Measurements from ENCODE around the gene PTPRU. TPM values are rescaled to one million over a fixed set of nuclear protein-coding genes. Genes with fewer than 3 reads are reported as not detected.

Gene PTPRU
- total and polyA plus RNA-seq, 7 donors = 14.5 to 51.4 (median 25.6) TPM

DNA sequence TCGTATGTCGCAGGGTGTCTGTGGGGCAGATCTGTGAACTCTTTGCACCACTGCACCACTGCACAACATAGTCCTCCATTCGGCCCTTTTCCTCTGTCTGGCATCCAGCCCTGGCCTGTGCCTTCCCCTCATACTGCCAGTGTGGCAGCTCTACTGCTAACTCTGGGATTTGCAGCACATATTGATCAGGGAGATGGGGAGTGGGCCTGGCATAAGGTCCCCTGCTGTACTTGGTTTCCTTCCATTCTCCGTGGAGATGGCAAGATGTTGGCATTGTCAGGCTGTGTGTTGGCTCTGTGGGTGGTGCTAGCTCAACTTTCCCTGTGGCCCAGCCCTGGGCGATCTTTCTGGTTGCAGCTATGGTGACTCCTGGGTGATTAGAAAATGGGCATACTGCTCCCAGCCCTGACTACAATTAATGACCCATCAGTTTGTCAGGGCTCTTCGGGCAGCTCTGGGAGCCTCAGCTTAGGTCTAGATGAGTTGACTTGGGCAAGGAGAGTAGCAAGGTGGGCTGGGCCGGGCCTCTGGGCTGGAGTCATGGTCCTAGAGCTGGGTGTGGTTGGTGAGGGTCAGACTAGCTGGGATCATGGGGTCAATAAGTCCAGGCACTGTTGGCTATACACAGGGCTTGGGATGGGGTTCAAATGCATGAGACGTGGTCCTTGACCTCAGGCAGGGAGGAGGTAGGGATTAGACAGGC lies 11.4 kb downstream of the PTPRU start:
- H3K9me3 ChIP-seq = no peaks in the 10 kb centered on the region
- intact Hi-C loops (cut with DNase I) = no loop called here
- 82 to 90% (median 84%) methylated on average over 8 of the region's 8 CpGs for WGBS, 3 donors

DNA sequence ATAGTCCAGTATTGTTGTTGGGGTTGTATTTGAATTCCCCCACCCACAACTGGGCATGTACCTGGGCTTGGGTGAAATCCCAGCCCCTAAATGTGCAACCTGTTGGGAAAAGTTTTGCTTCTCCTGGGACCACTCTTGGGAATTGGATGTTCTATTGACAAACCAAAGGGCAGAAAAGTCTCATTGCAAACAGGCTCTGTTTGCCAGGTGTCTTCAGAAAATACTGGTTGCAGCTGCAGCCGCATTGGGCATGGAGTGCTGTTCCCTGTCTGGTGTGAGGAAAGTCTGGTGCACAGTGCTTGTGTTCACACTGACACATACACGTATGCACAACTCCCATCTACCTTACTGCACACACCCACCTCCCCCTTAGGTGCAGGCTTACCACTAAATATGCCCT lies 12.1 kb downstream of the PTPRU start:
- H3K4me1 ChIP-seq = peaks cover 6% of the 10 kb centered on the region
- TF ChIP-seq CTCF (IDR thresholded peaks at IDR 0.05) = no peak
- intact Hi-C loops (cut with DNase I) = no loop called here
- no peak overlapping the region for H3K4me3 ChIP-seq
- WGBS, 3 donors = 85 to 93% (median 90%) methylated on average over 2 of the region's 2 CpGs
- DNase-seq (no peak), ATAC-seq (no peak)
- H3K36me3 ChIP-seq (ENCODE audit: insufficient read depth in 1 of 2, low read depth in 1 of 2) = no peaks in the 10 kb centered on the region
- no peaks in the 10 kb centered on the region for H3K9me3 ChIP-seq
- H3K27me3 ChIP-seq (ENCODE audit: insufficient read depth in 3 of 3, low read length in 2 of 3) = no peaks in the 10 kb centered on the region
- H3K27ac ChIP-seq = no peak overlapping the region

More for the DNA sequence above, 11.4 kb downstream of the PTPRU start:
- Histone ChIP-seq H3K4me3 (no peak overlapping the region), H3K27me3 (ENCODE audit: insufficient read depth in 3 of 3, low read length in 2 of 3) (no peaks in the 10 kb centered on the region), H3K36me3 (ENCODE audit: insufficient read depth in 1 of 2, low read depth in 1 of 2) (no peaks in the 10 kb centered on the region), H3K4me1 (peaks cover 6% of the 10 kb centered on the region), H3K27ac (no peak overlapping the region)
- TF ChIP-seq CTCF (IDR thresholded peaks at IDR 0.05) = no peak
- ATAC-seq (no peak), DNase-seq (no peak)

GRCh38 chr1:29249170-29249691 lies 12.9 kb downstream of the PTPRU start:
- peaks cover 6% of the 10 kb centered on the region for H3K4me1 ChIP-seq
- no peaks in the 10 kb centered on the region for H3K27me3 ChIP-seq (ENCODE audit: insufficient read depth in 3 of 3, low read length in 2 of 3)
- no peak for DNase-seq
- H3K9me3 ChIP-seq = no peaks in the 10 kb centered on the region
- TF ChIP-seq CTCF (IDR thresholded peaks at IDR 0.05) = no peak
- WGBS, 3 donors = 61 to 71% (median 68%) methylated on average over 8 of the region's 8 CpGs
- no peak overlapping the region for H3K4me3 ChIP-seq
- H3K36me3 ChIP-seq (ENCODE audit: insufficient read depth in 1 of 2, low read depth in 1 of 2) = no peaks in the 10 kb centered on the region
- intact Hi-C loops (cut with DNase I) = no loop called here
- no peak overlapping the region for H3K27ac ChIP-seq
- ATAC-seq = no peak

DNA sequence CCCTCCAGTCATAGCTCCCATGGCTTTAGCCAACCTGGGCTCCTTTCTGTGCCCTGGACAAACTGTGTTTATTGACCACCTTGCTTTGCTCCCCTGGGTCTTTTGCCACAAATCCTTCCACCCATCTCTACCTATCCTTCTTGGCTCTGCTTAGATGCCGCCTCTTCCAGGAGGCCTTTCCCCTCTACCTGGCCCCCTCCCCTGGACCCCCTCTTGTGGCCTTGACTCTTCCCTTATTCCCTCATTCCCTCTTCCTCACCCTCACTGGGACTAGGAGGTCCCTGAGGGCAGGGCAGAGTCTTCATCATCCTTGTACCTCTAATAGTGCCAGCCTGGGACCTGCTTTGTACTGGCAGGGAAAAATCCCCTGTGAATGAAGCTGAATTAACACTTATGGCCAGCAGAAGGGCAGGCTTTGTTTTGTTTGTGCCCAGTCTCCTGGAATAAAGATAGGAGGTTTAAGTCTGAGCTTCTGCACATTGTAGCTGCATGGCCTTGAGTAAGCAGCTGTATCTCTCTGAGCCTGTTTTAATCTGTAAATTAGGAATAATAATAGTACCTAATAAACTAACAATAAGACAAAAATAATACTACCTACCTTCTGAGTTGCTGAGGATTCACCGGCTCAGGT lies 13.7 kb downstream of the PTPRU start:
- no peak for ATAC-seq
- Histone ChIP-seq H3K27me3 (ENCODE audit: insufficient read depth in 3 of 3, low read length in 2 of 3) (no peaks in the 10 kb centered on the region), H3K4me3 (no peak overlapping the region), H3K36me3 (ENCODE audit: insufficient read depth in 1 of 2, low read depth in 1 of 2) (no peaks in the 10 kb centered on the region), H3K4me1 (peaks cover 6% of the 10 kb centered on the region), H3K9me3 (no peaks in the 10 kb centered on the region), H3K27ac (no peak overlapping the region)
- WGBS, 3 donors = 93 to 96% (median 94%) methylated on average over 2 of the region's 2 CpGs
- intact Hi-C loops (cut with DNase I) = loop anchor here in 1 of 2 donors (10.0 kb wide), 1 partner anchor 865 kb away; no protein-coding TSS in a partner anchor
- no peak for DNase-seq
- no peak for TF ChIP-seq CTCF (IDR thresholded peaks at IDR 0.05)
